Body of pancreas (tissue), 4 donors: ENCODE measurements around the gene DNAJB1.
"Not testable (repeated sequence)": the region's sequence is repeated elsewhere in the genome, so short reads cannot be mapped to it uniquely, and the experiment has no call there.

Experiments used
- POLR2A ChIP-seq, 3 donors: fragments of 450-650 bp; IDR thresholded peaks; one replicate each; pipeline ENCODE4 v1.6.1; 2016; ENCODE audit warnings: antibody characterized with exemption in 3 of 3, mild to moderate bottlenecking in 2 of 3
- TF ChIP-seq, protein P1 (sequence below), 7 experiments: fragments of 450-650 bp in 4 of 7; fragments of 200-600 bp in 3 of 7; sonication (generic) in 3 of 7; IDR thresholded peaks; one replicate each; pipeline ENCODE4 v1.5.1; 2016 to 2019; ENCODE audit warnings: antibody characterized with exemption in 7 of 7

GRCh38 chr19:14564652-14565297 lies 46.6 kb upstream of the DNAJB1 start:
- TF ChIP-seq, protein P1, sequence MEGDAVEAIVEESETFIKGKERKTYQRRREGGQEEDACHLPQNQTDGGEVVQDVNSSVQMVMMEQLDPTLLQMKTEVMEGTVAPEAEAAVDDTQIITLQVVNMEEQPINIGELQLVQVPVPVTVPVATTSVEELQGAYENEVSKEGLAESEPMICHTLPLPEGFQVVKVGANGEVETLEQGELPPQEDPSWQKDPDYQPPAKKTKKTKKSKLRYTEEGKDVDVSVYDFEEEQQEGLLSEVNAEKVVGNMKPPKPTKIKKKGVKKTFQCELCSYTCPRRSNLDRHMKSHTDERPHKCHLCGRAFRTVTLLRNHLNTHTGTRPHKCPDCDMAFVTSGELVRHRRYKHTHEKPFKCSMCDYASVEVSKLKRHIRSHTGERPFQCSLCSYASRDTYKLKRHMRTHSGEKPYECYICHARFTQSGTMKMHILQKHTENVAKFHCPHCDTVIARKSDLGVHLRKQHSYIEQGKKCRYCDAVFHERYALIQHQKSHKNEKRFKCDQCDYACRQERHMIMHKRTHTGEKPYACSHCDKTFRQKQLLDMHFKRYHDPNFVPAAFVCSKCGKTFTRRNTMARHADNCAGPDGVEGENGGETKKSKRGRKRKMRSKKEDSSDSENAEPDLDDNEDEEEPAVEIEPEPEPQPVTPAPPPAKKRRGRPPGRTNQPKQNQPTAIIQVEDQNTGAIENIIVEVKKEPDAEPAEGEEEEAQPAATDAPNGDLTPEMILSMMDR (IDR thresholded peaks at IDR 0.05), result not testable (repeated sequence)
- not testable (repeated sequence) for TF ChIP-seq POLR2A (IDR thresholded peaks at IDR 0.05)
